H1 (cell line): Measurements from ENCODE around the gene ITGAE. TPM values are rescaled to one million over a fixed set of nuclear protein-coding genes. Genes with fewer than 3 reads are reported as not detected.

ENCODE experiments used
- CTCF ChIA-PET: fragments of 300-600 bp; sonication (Branson Sonifier 250); formaldehyde crosslinking; loops from one replicate; lab custom pipeline; 2021; ENCODE audit not compliant: partially characterized antibody; lab: Charles Lee
- POLR2A ChIA-PET: fragments of 300-600 bp; sonication (Branson Sonifier 250); formaldehyde crosslinking; loops from one replicate; lab custom pipeline; 2021; ENCODE audit warnings: inconsistent platforms; ENCODE audit not compliant: partially characterized antibody; lab: Charles Lee
- DNase-seq, 2 experiments: peaks; one replicate each; pipeline versions ENCODE4 v3.0.0 to v3.0.0-alpha.2; 2010 to 2022; ENCODE audit warnings: low spot score in 2 of 2, low read depth in 1 of 2, mixed read lengths in 1 of 2
- FAIRE-seq: peaks from 2 replicates; lab custom pipeline; 2011; peaks lifted over from hg19 to GRCh38; lab: Jason Lieb, UNC
- H2AFZ ChIP-seq: 2 replicates; pipeline ENCODE4 v1.8.1; 2012; ENCODE audit warnings: low read length, inconsistent platforms
- H2AK5ac ChIP-seq: 2 replicates; pipeline ENCODE4 v1.6.1; 2013; ENCODE audit warnings: low read depth, low read length
- H2BK120ac ChIP-seq: replicated peaks from 2 replicates; pipeline ENCODE3; 2013; ENCODE audit warnings: low read depth, low read length, inconsistent platforms
- H2BK12ac ChIP-seq: 2 replicates; pipeline ENCODE4 v1.6.1; 2013; ENCODE audit warnings: low read depth, low read length
- H2BK15ac ChIP-seq: 2 replicates; pipeline ENCODE4 v1.6.1; 2013; ENCODE audit warnings: low read length
- H2BK20ac ChIP-seq: 2 replicates; pipeline ENCODE4 v1.6.1; 2013; ENCODE audit warnings: low read length
- H2BK5ac ChIP-seq: 2 replicates; pipeline ENCODE4 v1.6.1; 2013; ENCODE audit warnings: low read depth, low read length
- H3K14ac ChIP-seq: 2 replicates; pipeline ENCODE4 v1.6.1; 2013; ENCODE audit warnings: inconsistent platforms; ENCODE audit not compliant: insufficient read length
- H3K18ac ChIP-seq: 2 replicates; pipeline ENCODE4 v1.6.1; 2013; ENCODE audit warnings: low read length; ENCODE audit errors: extremely low read depth
- H3K23ac ChIP-seq: 2 replicates; pipeline ENCODE4 v1.6.1; 2013; ENCODE audit warnings: inconsistent platforms; ENCODE audit not compliant: insufficient read length
- H3K23me2 ChIP-seq: 2 replicates; pipeline ENCODE4 v1.6.1; 2013; ENCODE audit warnings: low read depth, low read length
- H3K27ac ChIP-seq: 2 replicates; pipeline ENCODE4 v1.6.1; 2011; ENCODE audit warnings: low read depth, low read length, inconsistent platforms
- H3K27me3 ChIP-seq, 4 experiments: replicated peaks in 1 of 4; 1 replicate in 1 of 4; 2 replicates in 3 of 4; pipeline versions ENCODE4 v1.6.1 to v1.8.1; 2011 to 2013; ENCODE audit warnings: low read length in 3 of 4, mild to moderate bottlenecking in 3 of 4, inconsistent platforms in 2 of 4, mixed read lengths in 2 of 4, moderate library complexity in 1 of 4; ENCODE audit not compliant: control insufficient read depth in 3 of 4, insufficient read depth in 3 of 4; ENCODE audit errors: extremely low read depth in 1 of 4
- H3K36me3 ChIP-seq, 4 experiments: 2 replicates each; pipeline versions ENCODE4 v1.6.1 to v1.8.1; 2011 to 2013; ENCODE audit warnings: mild to moderate bottlenecking in 4 of 4, low read length in 3 of 4, moderate library complexity in 2 of 4, control low read depth in 1 of 4, inconsistent platforms in 1 of 4; ENCODE audit not compliant: insufficient read depth in 4 of 4, control insufficient read depth in 2 of 4
- H3K4ac ChIP-seq: replicated peaks from 2 replicates; pipeline ENCODE3; 2013; ENCODE audit warnings: low read length, low read depth, mixed read lengths, inconsistent platforms; ENCODE audit not compliant: insufficient read length
- H3K4me1 ChIP-seq, 4 experiments: replicated peaks in 1 of 4; 1 replicate in 1 of 4; 2 replicates in 3 of 4; pipeline versions ENCODE4 v1.6.1 to v1.8.1; 2011 to 2013; ENCODE audit warnings: low read length in 3 of 4, inconsistent platforms in 2 of 4, mixed read lengths in 1 of 4; ENCODE audit not compliant: insufficient read depth in 4 of 4, control insufficient read depth in 3 of 4
- H3K4me2 ChIP-seq, 2 experiments: 2 replicates each; pipeline versions ENCODE4 v1.6.1 to v1.8.1; 2011 to 2013; ENCODE audit warnings: low read depth in 2 of 2, low read length in 2 of 2, control low read depth in 1 of 2, inconsistent platforms in 1 of 2, mild to moderate bottlenecking in 1 of 2; ENCODE audit not compliant: insufficient read depth in 1 of 2
- H3K4me3 ChIP-seq, 4 experiments: fragments of 200-600, 300-600 bp in 1 of 4; sonication (generic), shearing (Covaris generic), sonication (Bioruptor Twin) in 1 of 4; 2 replicates each; pipeline versions ENCODE4 v1.5.1 to v1.8.1; 2011 to 2016; ENCODE audit warnings: low read length in 4 of 4, low read depth in 3 of 4, control low read depth in 2 of 4, inconsistent platforms in 2 of 4, mild to moderate bottlenecking in 2 of 4, mixed read lengths in 1 of 4, moderate library complexity in 1 of 4; ENCODE audit not compliant: insufficient read depth in 2 of 4; ENCODE audit errors: extremely low read depth in 1 of 4
- H3K56ac ChIP-seq: replicated peaks from 2 replicates; pipeline ENCODE3; 2013; ENCODE audit warnings: low read depth, mild to moderate bottlenecking, mixed read lengths, low read length, inconsistent platforms; ENCODE audit not compliant: insufficient read length
- H3K79me1 ChIP-seq: 2 replicates; pipeline ENCODE4 v1.6.1; 2013; ENCODE audit warnings: low read depth, low read length, control low read depth
- H3K79me2 ChIP-seq, 2 experiments: 2 replicates each; pipeline versions ENCODE4 v1.6.1 to v1.8.1; 2012 to 2013; ENCODE audit warnings: low read length in 2 of 2, mild to moderate bottlenecking in 2 of 2, inconsistent platforms in 1 of 2; ENCODE audit not compliant: insufficient read depth in 2 of 2, control insufficient read depth in 1 of 2
- H3K9ac ChIP-seq, 4 experiments: replicated peaks in 1 of 4; 1 replicate in 1 of 4; 2 replicates in 3 of 4; pipeline versions ENCODE4 v1.6.1 to v1.8.1; 2011 to 2013; ENCODE audit warnings: low read depth in 3 of 4, low read length in 3 of 4, control low read depth in 2 of 4, mild to moderate bottlenecking in 2 of 4, moderate library complexity in 2 of 4, inconsistent platforms in 1 of 4; ENCODE audit errors: extremely low read depth in 1 of 4
- H3K9me3 ChIP-seq, 2 experiments: 2 replicates each; pipeline versions ENCODE4 v1.6.1 to v1.8.1; 2012 to 2013; ENCODE audit warnings: mild to moderate bottlenecking in 2 of 2, moderate library complexity in 2 of 2, control low read depth in 1 of 2, inconsistent platforms in 1 of 2, low read depth in 1 of 2, low read length in 1 of 2, mixed read lengths in 1 of 2; ENCODE audit not compliant: insufficient read depth in 2 of 2
- H4K20me1 ChIP-seq, 2 experiments: replicated peaks in 1 of 2; 2 replicates each; pipeline versions ENCODE3 to v1.8.1; 2011 to 2013; ENCODE audit warnings: inconsistent platforms in 2 of 2, low read length in 2 of 2, mild to moderate bottlenecking in 1 of 2; ENCODE audit not compliant: insufficient read depth in 2 of 2, control insufficient read depth in 1 of 2
- H4K5ac ChIP-seq: 2 replicates; pipeline ENCODE4 v1.6.1; 2013; ENCODE audit warnings: low read length, low read depth, mixed read lengths, inconsistent platforms; ENCODE audit not compliant: insufficient read length
- H4K8ac ChIP-seq: 2 replicates; pipeline ENCODE4 v1.8.0; 2013; ENCODE audit warnings: mild to moderate bottlenecking, moderate library complexity, low read length, inconsistent platforms; ENCODE audit not compliant: insufficient read depth; ENCODE audit errors: extremely low read depth
- H4K91ac ChIP-seq: replicated peaks from 2 replicates; pipeline ENCODE3; 2013; ENCODE audit warnings: low read length, mixed read lengths, inconsistent platforms; ENCODE audit not compliant: insufficient read length
- ASH2L ChIP-seq: fragments of 200-600, 300-600 bp; sonication (generic); IDR thresholded peaks from one replicate; pipeline ENCODE4 v1.7.1; 2017; ENCODE audit warnings: low read length
- CBX8 ChIP-seq: fragments of 300-800, 300-1000 bp; sonication (generic); IDR thresholded peaks from 2 replicates; pipeline ENCODE4 v1.7.1; 2016; ENCODE audit warnings: low read depth, low read length, borderline replicate concordance
- CTBP2 ChIP-seq: IDR thresholded peaks from 2 replicates; pipeline ENCODE4 v1.7.0; 2011; ENCODE audit warnings: borderline replicate concordance, mild to moderate bottlenecking, moderate library complexity, mixed read lengths, low read length; ENCODE audit not compliant: insufficient read depth, insufficient read length
- EGR1 ChIP-seq: IDR thresholded peaks from 2 replicates; pipeline ENCODE4 v1.6.1; 2011; ENCODE audit warnings: low read depth, low read length, borderline replicate concordance
- EP300 ChIP-seq, 2 experiments: IDR thresholded peaks; 1 replicate in 1 of 2; 2 replicates in 1 of 2; pipeline ENCODE4 v1.6.1; 2011 to 2012; ENCODE audit warnings: low read depth in 2 of 2, low read length in 2 of 2, mild to moderate bottlenecking in 2 of 2, borderline replicate concordance in 1 of 2, inconsistent platforms in 1 of 2, moderate library complexity in 1 of 2
- GTF2F1 ChIP-seq: IDR thresholded peaks from 2 replicates; pipeline ENCODE4 v1.6.1; 2012; ENCODE audit warnings: low read depth, low read length, improper control_type of control experiment, borderline replicate concordance
- JUN ChIP-seq: IDR thresholded peaks from 2 replicates; pipeline ENCODE4 v1.6.1; 2011; ENCODE audit warnings: low read depth, mild to moderate bottlenecking, improper control_type of control experiment, low read length
- NANOG ChIP-seq: IDR thresholded peaks from 2 replicates; pipeline ENCODE4 v1.6.1; 2011; ENCODE audit warnings: low read length, low read depth, mild to moderate bottlenecking, inconsistent platforms; ENCODE audit not compliant: insufficient read depth, poor library complexity, severe bottlenecking
- NRF1 ChIP-seq: IDR thresholded peaks from 2 replicates; pipeline ENCODE4 v1.6.1; 2011; ENCODE audit warnings: mild to moderate bottlenecking, low read depth, low read length, improper control_type of control experiment
- POLR2AphosphoS5 ChIP-seq: IDR thresholded peaks from 2 replicates; pipeline ENCODE4 v1.6.1; 2011; ENCODE audit warnings: low read depth, low read length
- RFX5 ChIP-seq: IDR thresholded peaks from 2 replicates; pipeline ENCODE4 v1.6.1; 2011; ENCODE audit warnings: low read depth, low read length, improper control_type of control experiment, borderline replicate concordance
- SAP30 ChIP-seq: fragments of 300-600 bp; sonication (generic); IDR thresholded peaks from 2 replicates; pipeline ENCODE4 v1.7.1; 2012; ENCODE audit warnings: low read length, moderate library complexity, mild to moderate bottlenecking, inconsistent platforms; ENCODE audit not compliant: insufficient read depth, insufficient replicate concordance
- SRF ChIP-seq: IDR thresholded peaks from 2 replicates; pipeline ENCODE4 v1.6.1; 2011; ENCODE audit warnings: mild to moderate bottlenecking, low read depth, low read length, moderate library complexity
- ZNF274 ChIP-seq: IDR thresholded peaks from 2 replicates; pipeline ENCODE4 v1.7.0; 2012; ENCODE audit warnings: low read length, borderline replicate concordance; ENCODE audit errors: extremely low read depth
- WGBS, 2 experiments: shearing (Covaris generic) in 1 of 2; methylation state at CpG; one replicate each; pipeline versions ENCODE4 v1.1.6 to v1.1.7; 2013 to 2015; ENCODE audit warnings: low lambda C conversion rate in 2 of 2, mixed read lengths in 2 of 2, inconsistent platforms in 1 of 2, low coverage in 1 of 2, missing lambda C conversion rate in 1 of 2; ENCODE audit not compliant: insufficient replicate concordance in 2 of 2, insufficient coverage in 1 of 2, insufficient read length in 1 of 2; ENCODE audit errors: extremely low coverage in 1 of 2, missing lambda C conversion rate in 1 of 2; 5-methylcytosine and 5-hydroxymethylcytosine counted together
- polyA plus RNA-seq, 7 experiments: library from polyadenylated mRNA; depleted of rRNA in 3 of 7; stranded (reverse) in 5 of 7; unstranded in 2 of 7; fragments of >200 nt in 5 of 7; fragments of 200-250 nt in 2 of 7; gene quantifications; 1 replicate in 5 of 7; 2 replicates in 1 of 7; 4 replicates in 1 of 7; pipeline versions ENCODE4 v1.2.1 to v1.2.3, GENCODE V29; 2011 to 2013; ENCODE audit warnings: missing spikeins in 2 of 7, mixed read lengths in 2 of 7
- total RNA-seq: library from RNA; stranded (reverse); fragmentation: NEBNext Ultra II Directional; extraction: Animal tissue kit (Norgen Biotek cat#: 25700); gene quantifications from 2 replicates; pipeline ENCODE4 v1.2.1, GENCODE V29; 2021

The ITGAE gene
- total and polyA plus RNA-seq, 2 of the 8 experiments (the other 6 are each of a cell fraction or from before 2014, with no cell fraction given) = 23.2 to 43.1 TPM

GRCh38 chr17:3761918-3762380, 39.0 kb downstream of the ITGAE start:
- Histone ChIP-seq H3K9ac (no peak overlapping the region), H2BK5ac (no peak overlapping the region), H3K4me3 (no peak overlapping the region), H3K9me3 (peaks cover 0 to 3% of the 10 kb centered on the region in 2 experiments; a peak in 1 of 4 replicates), H4K20me1 (no peaks in the 10 kb centered on the region), H2BK120ac (no peak overlapping the region), H3K4me1 (no peaks in the 10 kb centered on the region), H4K8ac (no peak overlapping the region), H3K79me2 (no peaks in the 10 kb centered on the region), H3K27ac (no peak overlapping the region), H3K23ac (no peak overlapping the region), H3K4me2 (no peak overlapping the region), H2BK20ac (no peak overlapping the region), H3K27me3 (no peaks in the 10 kb centered on the region), H2BK15ac (no peak overlapping the region), H3K79me1 (no peaks in the 10 kb centered on the region), H3K14ac (no peak overlapping the region), H2AK5ac (no peak overlapping the region), H2BK12ac (no peak overlapping the region), H3K36me3 (no peaks in the 10 kb centered on the region), H4K5ac (no peak overlapping the region), H4K91ac (no peak overlapping the region), H3K56ac (no peak overlapping the region), H3K23me2 (no peaks in the 10 kb centered on the region), H2AFZ (no peak overlapping the region), H3K18ac (no peak overlapping the region), H3K4ac (no peak overlapping the region)
- FAIRE-seq (no peak), DNase-seq (no peak)
- ChIA-PET POLR2A (interaction anchor here (1.3 kb wide), 1 partner anchor 11 kb away, joined by 3 read pairs; no protein-coding TSS in a partner anchor), CTCF (interaction anchor here (1.4 to 3.5 kb wide), 3 partner anchors 24 to 155 kb away, joined by 3 to 14 read pairs (median 12); no protein-coding TSS in a partner anchor)
- 89% methylated on average over 16 of the region's 16 CpGs; no CpG with 5 or more reads in 1 of the 2 experiments for WGBS, 2 experiments
- TF ChIP-seq CTBP2 = no peak
- no peak for TF ChIP-seq EGR1
- no peak for TF ChIP-seq NANOG
- TF ChIP-seq ZNF274 = no peak
- no peak for TF ChIP-seq GTF2F1
- no peak for TF ChIP-seq SAP30
- TF ChIP-seq RFX5 = no peak
- TF ChIP-seq EP300 (IDR thresholded peaks at IDR 0.05; ENCODE audit: borderline replicate concordance in 1 of 2, low read depth in 2 of 2, low read length in 2 of 2) = no peak
- no peak for TF ChIP-seq CBX8
- TF ChIP-seq POLR2AphosphoS5 = no peak
- TF ChIP-seq SRF = no peak
- no peak for TF ChIP-seq JUN
- TF ChIP-seq ASH2L = no peak
- TF ChIP-seq NRF1 = no peak
